ENCODE results near the gene GNB1.

GNB1 gene

DNA sequence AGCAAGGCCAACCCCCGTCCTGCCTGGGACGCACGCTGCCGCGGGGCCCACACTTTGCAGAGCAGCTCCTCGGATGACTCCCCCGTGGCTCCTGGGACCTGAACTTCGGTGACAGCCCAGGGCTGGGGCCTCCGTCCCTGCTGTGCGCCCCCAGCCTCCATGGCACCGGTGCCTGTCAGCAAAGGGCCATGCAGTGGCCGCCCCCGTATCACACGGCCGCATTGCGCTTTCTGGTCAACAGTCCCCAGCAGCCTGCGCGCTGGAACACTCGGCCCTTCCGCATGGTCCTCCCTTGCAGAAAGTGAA is 130.6 kb downstream of the GNB1 start:
- Histone ChIP-seq H3K36me3 (ENCODE audit: control insufficient read depth, low read length) (peaks cover 93% of the 10 kb centered on the region), H3K27ac (ENCODE audit: low read depth, low read length) (no peak overlapping the region), H3K9me2 (replicated peaks; ENCODE audit: control insufficient read depth, low read length) (no peaks in the 10 kb centered on the region), H3K9me3 (ENCODE audit: control insufficient read depth, insufficient read depth, low read length) (no peaks in the 10 kb centered on the region), H3K4me3 (ENCODE audit: low read length) (no peak overlapping the region), H3K4me2 (ENCODE audit: low read length) (no peak overlapping the region), H3K79me2 (ENCODE audit: control insufficient read depth, low read length) (peaks cover 78% of the 10 kb centered on the region), H3K27me3 (ENCODE audit: control insufficient read depth, low read length) (no peaks in the 10 kb centered on the region), H3F3A (ENCODE audit: control insufficient read depth, insufficient read depth) (no peaks in the 10 kb centered on the region), H3K4me1 (ENCODE audit: control insufficient read depth, low read length) (no peaks in the 10 kb centered on the region), H4K20me1 (ENCODE audit: control insufficient read depth, insufficient read depth, low read depth, low read length) (peaks cover 27% of the 10 kb centered on the region)
- TF ChIP-seq, protein P1, sequence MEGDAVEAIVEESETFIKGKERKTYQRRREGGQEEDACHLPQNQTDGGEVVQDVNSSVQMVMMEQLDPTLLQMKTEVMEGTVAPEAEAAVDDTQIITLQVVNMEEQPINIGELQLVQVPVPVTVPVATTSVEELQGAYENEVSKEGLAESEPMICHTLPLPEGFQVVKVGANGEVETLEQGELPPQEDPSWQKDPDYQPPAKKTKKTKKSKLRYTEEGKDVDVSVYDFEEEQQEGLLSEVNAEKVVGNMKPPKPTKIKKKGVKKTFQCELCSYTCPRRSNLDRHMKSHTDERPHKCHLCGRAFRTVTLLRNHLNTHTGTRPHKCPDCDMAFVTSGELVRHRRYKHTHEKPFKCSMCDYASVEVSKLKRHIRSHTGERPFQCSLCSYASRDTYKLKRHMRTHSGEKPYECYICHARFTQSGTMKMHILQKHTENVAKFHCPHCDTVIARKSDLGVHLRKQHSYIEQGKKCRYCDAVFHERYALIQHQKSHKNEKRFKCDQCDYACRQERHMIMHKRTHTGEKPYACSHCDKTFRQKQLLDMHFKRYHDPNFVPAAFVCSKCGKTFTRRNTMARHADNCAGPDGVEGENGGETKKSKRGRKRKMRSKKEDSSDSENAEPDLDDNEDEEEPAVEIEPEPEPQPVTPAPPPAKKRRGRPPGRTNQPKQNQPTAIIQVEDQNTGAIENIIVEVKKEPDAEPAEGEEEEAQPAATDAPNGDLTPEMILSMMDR (IDR thresholded peaks at IDR 0.05; ENCODE audit: low read depth, low read length, poor library complexity, severe bottlenecking), result no peak
- TF ChIP-seq EZH2phosphoT487 (IDR thresholded peaks at IDR 0.05; ENCODE audit: borderline replicate concordance, low read length), result no peak

- H4K20me1 ChIP-seq (ENCODE audit: control insufficient read depth, insufficient read depth, low read depth, low read length), result peaks cover 27% of the 10 kb centered on the region
- peaks cover 93% of the 10 kb centered on the region for H3K36me3 ChIP-seq (ENCODE audit: control insufficient read depth, low read length)
- H3K9me3 ChIP-seq (ENCODE audit: control insufficient read depth, insufficient read depth, low read length), result no peaks in the 10 kb centered on the region
- H3K27me3 ChIP-seq (ENCODE audit: control insufficient read depth, low read length), result no peaks in the 10 kb centered on the region
- H3K9me2 ChIP-seq (replicated peaks; ENCODE audit: control insufficient read depth, low read length), result no peaks in the 10 kb centered on the region
- no peak overlapping the region for H3K27ac ChIP-seq (ENCODE audit: low read depth, low read length)
- H3K4me2 ChIP-seq (ENCODE audit: low read length), result no peak overlapping the region
- TF ChIP-seq, protein P1 (IDR thresholded peaks at IDR 0.05; ENCODE audit: low read depth, low read length, poor library complexity, severe bottlenecking), result no peak
- no peak for TF ChIP-seq EZH2phosphoT487 (IDR thresholded peaks at IDR 0.05; ENCODE audit: borderline replicate concordance, low read length)
- peaks cover 72% of the 10 kb centered on the region for H3K79me2 ChIP-seq (ENCODE audit: control insufficient read depth, low read length)
- H3K4me1 ChIP-seq (ENCODE audit: control insufficient read depth, low read length), result no peaks in the 10 kb centered on the region
- H3K4me3 ChIP-seq (ENCODE audit: low read length), result no peak overlapping the region
- no peaks in the 10 kb centered on the region for H3F3A ChIP-seq (ENCODE audit: control insufficient read depth, insufficient read depth)
These were observed 131.2 kb downstream of the GNB1 start for GRCh38 chr1:1759456-1760344.

DNA sequence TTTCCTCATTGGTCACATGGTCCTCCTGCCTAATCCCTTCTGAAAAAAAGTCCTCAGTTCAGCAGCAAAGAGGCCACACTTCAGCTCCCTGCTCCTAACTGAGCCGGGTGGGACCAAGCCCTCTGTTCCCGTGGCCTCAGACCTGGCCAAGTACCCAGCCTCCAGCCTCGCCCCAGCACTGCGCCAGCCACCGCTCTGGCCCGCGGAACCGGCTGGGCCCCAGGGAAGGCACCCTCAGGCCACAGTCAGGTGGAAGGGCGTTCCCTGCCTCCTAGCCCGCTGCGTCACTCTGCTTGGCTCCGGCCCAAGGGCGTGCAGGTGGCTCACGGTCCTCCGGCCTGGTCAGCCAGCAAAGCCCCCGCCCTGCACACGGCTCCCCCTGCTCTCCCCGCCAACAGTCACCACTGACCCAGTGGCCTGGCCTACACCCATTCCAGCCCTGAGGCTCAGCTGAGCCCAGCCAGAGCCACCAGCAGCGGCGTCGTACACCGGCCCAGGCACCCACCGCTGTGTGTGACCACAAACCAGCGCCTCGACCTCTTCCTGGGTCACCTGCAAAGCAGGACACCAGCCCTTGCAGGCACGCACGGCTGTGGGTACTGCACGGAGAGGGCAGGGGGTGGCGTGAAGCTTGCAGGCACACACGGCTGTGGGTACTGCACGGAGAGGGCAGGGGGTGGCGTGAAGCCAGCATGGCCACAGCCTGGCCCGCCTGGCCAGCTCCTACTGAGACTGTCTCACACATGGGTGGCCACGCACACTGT is 132.0 kb downstream of the GNB1 start:
- no peak overlapping the region for H3K27ac ChIP-seq (ENCODE audit: low read depth, low read length)
- H3K79me2 ChIP-seq (ENCODE audit: control insufficient read depth, low read length), result peaks cover 64% of the 10 kb centered on the region
- no peak overlapping the region for H3K4me3 ChIP-seq (ENCODE audit: low read length)
- no peaks in the 10 kb centered on the region for H3K9me3 ChIP-seq (ENCODE audit: control insufficient read depth, insufficient read depth, low read length)
- no peaks in the 10 kb centered on the region for H3K27me3 ChIP-seq (ENCODE audit: control insufficient read depth, low read length)
- no peaks in the 10 kb centered on the region for H3K9me2 ChIP-seq (replicated peaks; ENCODE audit: control insufficient read depth, low read length)
- H3F3A ChIP-seq (ENCODE audit: control insufficient read depth, insufficient read depth), result no peaks in the 10 kb centered on the region
- peaks cover 90% of the 10 kb centered on the region for H3K36me3 ChIP-seq (ENCODE audit: control insufficient read depth, low read length)
- peaks cover 22% of the 10 kb centered on the region for H4K20me1 ChIP-seq (ENCODE audit: control insufficient read depth, insufficient read depth, low read depth, low read length)
- TF ChIP-seq, protein P1 (IDR thresholded peaks at IDR 0.05; ENCODE audit: low read depth, low read length, poor library complexity, severe bottlenecking), result no peak
- TF ChIP-seq EZH2phosphoT487 (IDR thresholded peaks at IDR 0.05; ENCODE audit: borderline replicate concordance, low read length), result no peak
- H3K4me1 ChIP-seq (ENCODE audit: control insufficient read depth, low read length), result no peaks in the 10 kb centered on the region
- H3K4me2 ChIP-seq (ENCODE audit: low read length), result no peak overlapping the region

Data from DOHH2 (cell line).